Neural cell (in vitro differentiated cells): ENCODE data around the gene ATP6V1G3. TPM values are rescaled to one million over a fixed set of nuclear protein-coding genes. Genes with fewer than 3 reads are reported as not detected.

Source experiments
- H2AFZ ChIP-seq: fragments of 200-600, 300-800 bp; sonication (generic), shearing (Covaris generic); 2 replicates; pipeline ENCODE4 v1.6.0; 2014; ENCODE audit warnings: low read depth, mild to moderate bottlenecking, antibody characterized with exemption, low read length, moderate library complexity
- H3F3A ChIP-seq: fragments of 200-600 bp; shearing (Covaris generic); 2 replicates; pipeline ENCODE4 v1.6.1; 2016; ENCODE audit warnings: mild to moderate bottlenecking, moderate library complexity, mixed read lengths, antibody characterized with exemption, low read length; ENCODE audit not compliant: insufficient read depth, poor library complexity, severe bottlenecking
- H3K27ac ChIP-seq: fragments of 200-600, 300-800 bp; sonication (generic), shearing (Covaris generic); 2 replicates; pipeline ENCODE4 v1.5.1; 2014; ENCODE audit warnings: mild to moderate bottlenecking, low read length, moderate library complexity
- H3K27me3 ChIP-seq: fragments of 300-800, 200-600 bp; sonication (generic), shearing (Covaris generic); 2 replicates; pipeline ENCODE4 v1.6.0; 2014; ENCODE audit warnings: mild to moderate bottlenecking, low read depth, low read length, moderate library complexity; ENCODE audit not compliant: insufficient read depth
- H3K36me3 ChIP-seq: fragments of 300-800, 200-600 bp; sonication (generic), shearing (Covaris generic); 2 replicates; pipeline ENCODE4 v1.5.1; 2014; ENCODE audit warnings: mild to moderate bottlenecking, antibody characterized with exemption, low read length, moderate library complexity; ENCODE audit not compliant: insufficient read depth
- H3K4me2 ChIP-seq: fragments of 300-800, 200-600 bp; sonication (generic), shearing (Covaris generic); 2 replicates; pipeline ENCODE4 v1.6.0; 2014; ENCODE audit warnings: mild to moderate bottlenecking, low read length
- H3K4me3 ChIP-seq: fragments of 300-800, 200-600 bp; sonication (generic), shearing (Covaris generic); 2 replicates; pipeline ENCODE4 v1.5.1; 2014; ENCODE audit warnings: mild to moderate bottlenecking, low read length, moderate library complexity
- H3K79me2 ChIP-seq: fragments of 200-600 bp; shearing (Covaris generic); replicated peaks from 2 replicates; pipeline ENCODE4 v1.6.0; 2014; ENCODE audit warnings: mild to moderate bottlenecking, low read length, moderate library complexity; ENCODE audit not compliant: insufficient read depth
- H3K9ac ChIP-seq: fragments of 300-800, 200-600 bp; sonication (generic), shearing (Covaris generic); 2 replicates; pipeline ENCODE4 v1.6.1; 2016; ENCODE audit warnings: mild to moderate bottlenecking, low read length, mixed read lengths
- H3K9me2 ChIP-seq: fragments of 200-600 bp; shearing (Covaris generic); 2 replicates; pipeline ENCODE4 v1.6.1; 2016; ENCODE audit warnings: mild to moderate bottlenecking, low read length, mixed read lengths; ENCODE audit not compliant: insufficient read depth
- H3K9me3 ChIP-seq: fragments of 200-600, 300-800 bp; sonication (generic), shearing (Covaris generic); 2 replicates; pipeline ENCODE4 v1.6.1; 2016; ENCODE audit warnings: mild to moderate bottlenecking, mixed run types, low read length, moderate library complexity, mixed read lengths
- H4K20me1 ChIP-seq: fragments of 200-600 bp; shearing (Covaris generic); 2 replicates; pipeline ENCODE4 v1.6.1; 2016; ENCODE audit warnings: mild to moderate bottlenecking, mixed run types; ENCODE audit not compliant: insufficient read depth
- CTCF ChIP-seq: fragments of 450-650 bp; IDR thresholded peaks from 2 replicates; pipeline ENCODE4 v1.5.1; 2014; ENCODE audit warnings: antibody characterized with exemption, mild to moderate bottlenecking, moderate library complexity; ENCODE audit not compliant: poor library complexity, severe bottlenecking
- EP300 ChIP-seq: fragments of 450-650 bp; conservative IDR thresholded peaks from 2 replicates; pipeline ENCODE4 v1.6.1; 2014; ENCODE audit warnings: antibody characterized with exemption, mild to moderate bottlenecking, moderate library complexity; ENCODE audit not compliant: poor library complexity, severe bottlenecking
- EZH2 ChIP-seq: fragments of 200-600, 300-800 bp; shearing (Covaris generic), sonication (generic); IDR thresholded peaks from 2 replicates; pipeline ENCODE4 v1.6.1; 2014; ENCODE audit warnings: antibody characterized with exemption, low read length, borderline replicate concordance, mild to moderate bottlenecking; ENCODE audit not compliant: insufficient read depth, poor library complexity, severe bottlenecking
- MXI1 ChIP-seq: fragments of 450-650 bp; conservative IDR thresholded peaks from 2 replicates; pipeline ENCODE4 v1.6.1; 2014; ENCODE audit warnings: antibody characterized with exemption, mild to moderate bottlenecking; ENCODE audit not compliant: poor library complexity, severe bottlenecking
- POLR2AphosphoS5 ChIP-seq: IDR thresholded peaks from 2 replicates; pipeline ENCODE4 v1.6.1; 2012
- RAD21 ChIP-seq: fragments of 450-650 bp; conservative IDR thresholded peaks from 2 replicates; pipeline ENCODE4 v1.6.1; 2014; ENCODE audit warnings: antibody characterized with exemption, mild to moderate bottlenecking, moderate library complexity
- SMC3 ChIP-seq: fragments of 450-650 bp; conservative IDR thresholded peaks from 2 replicates; pipeline ENCODE4 v1.6.1; 2014; ENCODE audit warnings: antibody characterized with exemption, mild to moderate bottlenecking, moderate library complexity; ENCODE audit not compliant: poor library complexity
- TAF1 ChIP-seq: IDR thresholded peaks from 2 replicates; pipeline ENCODE4 v1.6.1; 2012; ENCODE audit warnings: low read depth
- polyA plus RNA-seq: library from polyadenylated mRNA; depleted of rRNA; stranded (reverse); fragments of >200 nt; gene quantifications from 2 replicates; pipeline ENCODE4 v1.2.3, GENCODE V29; 2014
- TF ChIP-seq, protein P1 (sequence below): IDR thresholded peaks from 2 replicates; pipeline ENCODE4 v1.6.1; 2012; ENCODE audit warnings: borderline replicate concordance

Gene ATP6V1G3
- polyA plus RNA-seq, 1 donor from 2014 or later = not detected

GRCh38 chr1:198492872-198493271, 47.6 kb downstream of the ATP6V1G3 start:
- Histone ChIP-seq H2AFZ (no peak overlapping the region), H4K20me1 (no peaks in the 10 kb centered on the region), H3K9ac (no peak overlapping the region), H3K4me2 (no peak overlapping the region), H3K4me3 (no peak overlapping the region), H3K27me3 (no peaks in the 10 kb centered on the region), H3K9me3 (no peaks in the 10 kb centered on the region), H3K36me3 (no peaks in the 10 kb centered on the region), H3K79me2 (no peaks in the 10 kb centered on the region), H3F3A (no peaks in the 10 kb centered on the region), H3K27ac (no peak overlapping the region), H3K9me2 (no peaks in the 10 kb centered on the region)
- no peak for TF ChIP-seq CTCF
- TF ChIP-seq SMC3 = no peak
- no peak for TF ChIP-seq EP300
- no peak for TF ChIP-seq EZH2
- no peak for TF ChIP-seq MXI1
- TF ChIP-seq RAD21 = no peak
- TF ChIP-seq POLR2AphosphoS5 = no peak
- TF ChIP-seq, protein P1, sequence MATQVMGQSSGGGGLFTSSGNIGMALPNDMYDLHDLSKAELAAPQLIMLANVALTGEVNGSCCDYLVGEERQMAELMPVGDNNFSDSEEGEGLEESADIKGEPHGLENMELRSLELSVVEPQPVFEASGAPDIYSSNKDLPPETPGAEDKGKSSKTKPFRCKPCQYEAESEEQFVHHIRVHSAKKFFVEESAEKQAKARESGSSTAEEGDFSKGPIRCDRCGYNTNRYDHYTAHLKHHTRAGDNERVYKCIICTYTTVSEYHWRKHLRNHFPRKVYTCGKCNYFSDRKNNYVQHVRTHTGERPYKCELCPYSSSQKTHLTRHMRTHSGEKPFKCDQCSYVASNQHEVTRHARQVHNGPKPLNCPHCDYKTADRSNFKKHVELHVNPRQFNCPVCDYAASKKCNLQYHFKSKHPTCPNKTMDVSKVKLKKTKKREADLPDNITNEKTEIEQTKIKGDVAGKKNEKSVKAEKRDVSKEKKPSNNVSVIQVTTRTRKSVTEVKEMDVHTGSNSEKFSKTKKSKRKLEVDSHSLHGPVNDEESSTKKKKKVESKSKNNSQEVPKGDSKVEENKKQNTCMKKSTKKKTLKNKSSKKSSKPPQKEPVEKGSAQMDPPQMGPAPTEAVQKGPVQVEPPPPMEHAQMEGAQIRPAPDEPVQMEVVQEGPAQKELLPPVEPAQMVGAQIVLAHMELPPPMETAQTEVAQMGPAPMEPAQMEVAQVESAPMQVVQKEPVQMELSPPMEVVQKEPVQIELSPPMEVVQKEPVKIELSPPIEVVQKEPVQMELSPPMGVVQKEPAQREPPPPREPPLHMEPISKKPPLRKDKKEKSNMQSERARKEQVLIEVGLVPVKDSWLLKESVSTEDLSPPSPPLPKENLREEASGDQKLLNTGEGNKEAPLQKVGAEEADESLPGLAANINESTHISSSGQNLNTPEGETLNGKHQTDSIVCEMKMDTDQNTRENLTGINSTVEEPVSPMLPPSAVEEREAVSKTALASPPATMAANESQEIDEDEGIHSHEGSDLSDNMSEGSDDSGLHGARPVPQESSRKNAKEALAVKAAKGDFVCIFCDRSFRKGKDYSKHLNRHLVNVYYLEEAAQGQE = no peak
- no peak for TF ChIP-seq TAF1

GRCh38 chr1:198491596-198491995, 48.9 kb downstream of the ATP6V1G3 start:
- H3K36me3 ChIP-seq = no peaks in the 10 kb centered on the region
- TF ChIP-seq, protein P1 = no peak
- TF ChIP-seq POLR2AphosphoS5 = no peak
- no peak for TF ChIP-seq TAF1
- no peak for TF ChIP-seq RAD21
- no peak for TF ChIP-seq SMC3
- TF ChIP-seq MXI1 = no peak
- no peak for TF ChIP-seq EZH2
- TF ChIP-seq EP300 = no peak
- no peak for TF ChIP-seq CTCF
- H3K79me2 ChIP-seq = no peaks in the 10 kb centered on the region
- no peaks in the 10 kb centered on the region for H4K20me1 ChIP-seq
- H3K27ac ChIP-seq = no peak overlapping the region
- H3K4me2 ChIP-seq = no peak overlapping the region
- no peaks in the 10 kb centered on the region for H3K9me3 ChIP-seq
- no peaks in the 10 kb centered on the region for H3K27me3 ChIP-seq
- no peak overlapping the region for H2AFZ ChIP-seq
- H3K4me3 ChIP-seq = no peak overlapping the region
- no peaks in the 10 kb centered on the region for H3F3A ChIP-seq
- H3K9me2 ChIP-seq = no peaks in the 10 kb centered on the region
- H3K9ac ChIP-seq = no peak overlapping the region
